Stimulated activated naive CD8-positive, alpha-beta T cell treated with anti-CD3 and anti-CD28 coated beads, Interleukin-15, amount 100 ng/mL, for 72 hours (primary cell): Measurements from ENCODE around the gene LNP1.
"Not testable (repeated sequence)": the region's sequence is repeated elsewhere in the genome, so short reads cannot be mapped to it uniquely, and the experiment has no call there.

ENCODE experiments used
- ATAC-seq: fragments of 150-1000 bp; cut with Tn5 transposase; 2 replicates; pipeline ENCODE4 v1.10.0; 2021; ENCODE audit warnings: mild to moderate bottlenecking, moderate library complexity
- DNase-seq, 2 donors: peaks; one replicate each; pipeline ENCODE4 v3.0.0; 2021 to 2022
- H3K27ac Mint-ChIP-seq, 2 donors: one replicate each; pipeline ENCODE4 v1.8.0; 2022; ENCODE audit warnings: mild to moderate bottlenecking in 2 of 2, mixed read lengths in 2 of 2, moderate library complexity in 2 of 2
- H3K27me3 Mint-ChIP-seq: one replicate; pipeline ENCODE4 v1.8.0; 2022; ENCODE audit warnings: mixed read lengths
- H3K4me1 Mint-ChIP-seq: one replicate; pipeline ENCODE4 v1.8.0; 2022; ENCODE audit warnings: mild to moderate bottlenecking, mixed read lengths
- H3K4me3 Mint-ChIP-seq, 2 donors: one replicate each; pipeline ENCODE4 v1.8.0; 2022; ENCODE audit warnings: mild to moderate bottlenecking in 2 of 2, mixed read lengths in 2 of 2, moderate library complexity in 1 of 2
- H3K9me3 Mint-ChIP-seq, 2 donors: one replicate each; pipeline ENCODE4 v1.8.0; 2022; ENCODE audit warnings: mixed read lengths in 2 of 2

The LNP1 gene, protein sequence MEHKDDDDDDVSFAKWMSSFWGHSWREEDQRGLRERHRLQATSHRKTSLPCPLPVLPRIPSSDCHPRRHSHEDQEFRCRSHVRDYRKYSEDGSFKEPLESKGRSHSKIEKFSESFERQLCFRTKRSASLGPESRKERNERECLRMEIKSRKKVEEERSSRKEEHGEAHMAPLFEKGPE

DNA sequence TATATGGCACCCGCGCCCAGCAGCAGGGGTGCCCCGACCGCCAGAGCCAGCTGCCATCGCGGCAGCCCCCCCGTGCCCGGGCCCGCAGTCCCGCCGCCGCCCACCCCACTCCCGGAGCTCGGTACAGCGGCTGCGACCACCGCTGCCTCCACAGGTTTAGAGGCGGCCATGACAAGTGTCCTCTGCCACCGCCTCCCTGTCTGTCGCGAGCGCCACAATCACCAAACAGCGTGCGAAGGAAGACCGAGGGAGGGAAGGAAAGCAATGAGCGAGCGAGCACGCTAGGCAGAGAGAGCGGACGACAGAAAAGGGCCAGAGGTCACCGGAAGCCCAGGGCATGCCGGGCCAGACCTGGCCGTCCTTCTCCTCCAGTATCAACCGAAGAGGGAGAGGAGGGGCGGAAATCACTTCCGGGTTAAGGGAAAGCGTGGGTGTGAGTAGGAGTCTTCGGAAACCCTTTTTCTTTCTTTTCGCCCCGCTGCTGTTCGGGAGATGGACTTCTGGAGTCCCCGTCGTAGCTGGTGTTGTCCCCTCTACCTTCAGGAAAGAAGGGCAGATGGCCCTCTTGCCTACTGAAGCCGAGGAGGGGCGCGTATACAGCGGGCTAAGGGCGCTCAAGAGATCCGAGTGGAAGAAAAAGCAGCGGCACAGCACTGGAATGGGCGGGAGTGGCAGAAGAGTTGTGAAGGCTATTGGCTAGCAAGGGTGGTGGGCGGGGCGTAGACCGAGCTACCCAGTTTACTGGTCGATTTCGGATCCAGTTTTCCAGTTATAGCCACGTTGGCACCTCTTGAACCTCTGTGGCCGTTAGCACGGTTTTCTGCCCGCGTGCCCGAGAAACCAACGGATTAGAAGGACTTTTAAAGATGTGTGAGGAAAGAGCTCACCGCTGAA is at the start of gene LNP1, which contains the start of gene TOMM70:
LNP1 (plus strand) TSS at position 760 of the 894 bp plus-strand sequence. CDS start 28,191 bp downstream, outside the sequence.
TOMM70 (minus strand) TSS at position 310 of the 894 bp plus-strand sequence; CDS start at position 170, 140 bp downstream.
- peaks cover 64% of the 10 kb centered on the region for H3K4me1 Mint-ChIP-seq
- peak within 1 kb of the TSS; percentile 94 to 95 for H3K4me3 Mint-ChIP-seq
- peak; percentile 92 for ATAC-seq
- H3K27me3 Mint-ChIP-seq = no peaks in the 10 kb centered on the region
- no peaks in the 10 kb centered on the region for H3K9me3 Mint-ChIP-seq
- peak within 1 kb of the TSS; percentile 99 for H3K27ac Mint-ChIP-seq
- DNase-seq = peak; percentile 92 to 95

DNA sequence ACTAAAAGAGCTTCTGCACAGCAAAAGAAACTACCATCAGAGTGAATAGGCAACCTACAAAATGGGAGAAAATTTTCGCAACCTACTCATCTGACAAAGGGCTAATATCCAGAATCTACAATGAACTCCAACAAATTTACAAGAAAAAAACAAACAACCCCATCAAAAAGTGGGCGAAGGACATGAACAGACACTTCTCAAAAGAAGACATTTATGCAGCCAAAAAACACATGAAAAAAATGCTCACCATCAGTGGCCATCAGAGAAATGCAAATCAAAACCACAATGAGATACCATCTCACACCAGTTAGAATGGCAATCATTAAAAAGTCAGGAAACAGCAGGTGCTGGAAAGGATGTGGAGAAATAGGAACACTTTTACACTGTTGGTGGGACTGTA is 49.6 kb upstream of the LNP1 start:
- H3K27ac Mint-ChIP-seq, H3K9me3 Mint-ChIP-seq, H3K27me3 Mint-ChIP-seq, H3K4me1 Mint-ChIP-seq, DNase-seq, H3K4me3 Mint-ChIP-seq, ATAC-seq: not testable (repeated sequence)

DNA sequence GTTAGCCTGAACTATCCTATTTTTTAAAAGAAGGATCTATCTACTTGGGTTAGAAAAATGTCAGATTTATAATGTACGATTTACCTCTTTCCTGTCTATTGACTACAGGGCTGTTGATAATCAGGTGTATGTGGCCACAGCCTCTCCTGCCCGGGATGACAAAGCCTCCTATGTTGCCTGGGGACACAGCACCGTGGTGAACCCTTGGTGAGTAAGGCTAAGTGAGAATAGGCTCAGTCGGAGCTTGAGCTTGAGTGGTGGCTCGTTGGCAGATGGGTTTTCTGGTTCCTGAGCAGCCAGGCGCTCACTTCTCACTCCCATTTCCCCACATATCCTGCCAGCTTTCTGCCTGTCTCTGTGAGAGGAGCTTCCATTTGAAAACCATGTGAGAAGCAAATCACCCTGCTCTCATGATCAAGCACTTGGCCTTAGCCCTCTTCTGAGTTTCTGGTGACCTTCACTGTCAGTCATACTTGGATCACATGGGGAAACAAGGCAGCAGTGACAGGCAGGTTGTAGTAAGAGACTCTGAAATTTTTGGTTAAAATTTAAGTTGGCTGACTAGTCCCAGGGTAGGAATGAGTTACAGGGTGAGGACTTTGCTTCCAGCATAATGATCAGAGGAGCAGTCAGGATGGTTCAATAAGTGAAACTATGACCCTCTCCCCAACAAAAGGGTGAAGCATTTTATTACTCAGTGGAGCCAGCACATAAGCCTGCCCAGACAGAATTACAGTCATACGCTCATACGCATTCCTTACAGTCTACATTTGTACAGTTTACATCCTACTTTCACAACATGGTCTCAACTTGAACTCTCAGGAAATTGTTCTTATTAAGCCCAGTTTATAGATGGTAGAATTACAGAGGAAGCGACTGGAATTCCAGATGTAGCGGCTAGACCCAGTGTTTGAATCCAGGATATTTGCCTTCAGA is 48.8 kb upstream of the LNP1 start:
- DNase-seq (no peak), ATAC-seq (no peak)
- H3K9me3 Mint-ChIP-seq = no peaks in the 10 kb centered on the region
- H3K27ac Mint-ChIP-seq = no peak overlapping the region
- no peaks in the 10 kb centered on the region for H3K4me1 Mint-ChIP-seq
- H3K27me3 Mint-ChIP-seq = no peaks in the 10 kb centered on the region
- no peak overlapping the region for H3K4me3 Mint-ChIP-seq

DNA sequence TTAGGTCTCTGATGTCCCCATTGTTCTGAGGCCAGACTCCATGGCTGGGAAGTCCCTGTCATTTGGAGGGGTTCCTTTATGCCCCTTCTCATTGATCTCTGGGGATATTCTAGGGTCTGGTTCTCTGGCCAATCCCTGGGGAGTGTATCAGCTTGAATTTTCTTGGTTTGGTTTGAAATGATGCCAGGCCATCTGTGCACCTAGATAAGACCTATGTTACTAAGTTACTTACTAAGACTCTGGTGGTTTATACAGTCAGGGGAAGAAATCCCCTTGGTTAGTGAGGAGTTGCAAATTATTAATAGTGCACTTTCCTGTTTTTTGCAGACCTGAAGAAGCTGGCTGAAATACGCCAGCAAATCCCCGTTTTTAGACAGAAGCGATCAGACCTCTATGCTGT is 46.5 kb upstream of the LNP1 start:
- no peaks in the 10 kb centered on the region for H3K27me3 Mint-ChIP-seq
- no peaks in the 10 kb centered on the region for H3K4me1 Mint-ChIP-seq
- H3K9me3 Mint-ChIP-seq = no peaks in the 10 kb centered on the region
- ATAC-seq = no peak
- H3K27ac Mint-ChIP-seq = no peak overlapping the region
- no peak for DNase-seq
- H3K4me3 Mint-ChIP-seq = no peak overlapping the region

DNA sequence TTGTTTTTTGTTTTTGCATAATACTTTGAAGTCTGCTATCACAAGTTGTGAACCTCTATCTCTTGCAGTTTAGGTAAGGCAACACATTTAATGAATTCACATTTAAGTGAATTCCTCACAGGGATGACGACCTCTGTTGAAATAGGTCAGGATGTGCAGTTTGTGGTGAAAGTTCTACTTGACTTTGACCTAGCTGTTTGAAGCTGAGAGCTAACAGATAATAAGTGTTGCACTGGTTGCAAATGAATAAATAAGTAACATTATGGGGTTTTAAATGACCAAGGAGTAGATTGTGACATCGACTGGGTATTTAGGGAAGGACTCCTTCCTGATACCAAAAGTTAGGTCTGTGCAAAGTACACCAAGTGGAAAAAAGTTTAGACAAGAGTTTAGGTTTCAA is 42.9 kb upstream of the LNP1 start:
- H3K27ac Mint-ChIP-seq = peak overlapping the region in 1 of 2 donors; percentile 37
- no peaks in the 10 kb centered on the region for H3K4me1 Mint-ChIP-seq
- peaks cover 0 to 5% of the 10 kb centered on the region in 2 donors for H3K9me3 Mint-ChIP-seq
- no peak overlapping the region for H3K4me3 Mint-ChIP-seq
- DNase-seq (no peak), ATAC-seq (no peak)
- H3K27me3 Mint-ChIP-seq = no peaks in the 10 kb centered on the region

DNA sequence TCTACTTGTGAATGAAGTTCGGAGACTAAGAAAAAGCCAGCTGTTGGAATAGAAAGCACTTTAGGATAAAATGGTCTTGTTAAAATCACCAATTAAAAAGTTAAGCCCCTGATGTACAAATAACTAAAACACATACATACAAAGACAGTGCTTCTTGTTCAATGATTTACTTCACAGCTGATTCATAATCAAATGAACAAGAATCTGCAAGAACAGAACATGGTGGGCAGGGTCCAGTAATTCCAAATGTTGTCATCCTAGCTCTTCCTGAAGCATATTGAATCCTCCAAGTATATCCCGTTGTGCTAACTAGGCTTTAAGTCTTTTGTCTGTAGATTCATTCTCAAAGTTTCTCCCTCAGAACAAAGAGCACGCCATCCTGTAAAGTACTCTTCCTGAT is 42.3 kb upstream of the LNP1 start:
- H3K4me1 Mint-ChIP-seq = no peaks in the 10 kb centered on the region
- H3K27ac Mint-ChIP-seq = no peak overlapping the region
- no peak for DNase-seq
- peaks cover 0 to 5% of the 10 kb centered on the region in 2 donors for H3K9me3 Mint-ChIP-seq
- H3K27me3 Mint-ChIP-seq = no peaks in the 10 kb centered on the region
- H3K4me3 Mint-ChIP-seq = no peak overlapping the region
- ATAC-seq = no peak

DNA sequence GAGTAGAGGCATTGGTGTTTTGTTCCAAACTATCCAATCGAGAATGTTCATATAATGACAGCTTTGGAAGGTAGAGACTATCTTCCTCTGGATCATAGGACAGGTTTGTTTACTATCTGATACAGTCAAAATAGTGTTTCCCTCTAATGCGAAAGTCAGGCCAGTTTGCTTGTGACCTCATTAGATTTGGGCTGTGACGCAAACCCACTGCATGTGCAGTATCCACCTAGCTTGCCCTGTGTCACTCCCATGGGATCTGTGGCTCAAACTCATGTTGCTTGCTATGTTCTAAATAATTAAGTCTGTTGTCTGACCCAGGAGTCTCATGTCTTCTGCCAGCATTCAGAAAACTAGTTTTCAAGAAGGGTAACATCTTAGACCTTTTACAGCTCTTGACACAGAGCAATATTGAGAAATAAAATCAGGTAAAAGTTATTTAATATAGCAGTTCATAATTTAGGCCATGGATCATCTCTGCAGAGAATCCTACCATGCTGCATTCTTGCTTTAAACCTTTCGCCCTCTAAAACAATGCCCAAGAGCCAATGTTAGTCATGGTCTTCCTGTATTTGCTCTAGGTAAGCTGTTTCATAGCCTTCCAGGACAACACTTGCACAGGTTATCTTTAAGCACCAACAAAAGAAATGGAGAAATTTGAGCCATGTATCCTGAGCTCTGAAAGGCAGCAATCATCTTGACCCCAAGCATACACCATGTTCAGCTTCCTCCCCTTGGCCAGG is 40.4 kb upstream of the LNP1 start:
- Mint-ChIP-seq H3K4me1 (no peaks in the 10 kb centered on the region), H3K27me3 (no peaks in the 10 kb centered on the region), H3K27ac (no peak overlapping the region), H3K9me3 (peaks cover 0 to 5% of the 10 kb centered on the region in 2 donors), H3K4me3 (no peak overlapping the region)
- no peak for DNase-seq
- no peak for ATAC-seq

DNA sequence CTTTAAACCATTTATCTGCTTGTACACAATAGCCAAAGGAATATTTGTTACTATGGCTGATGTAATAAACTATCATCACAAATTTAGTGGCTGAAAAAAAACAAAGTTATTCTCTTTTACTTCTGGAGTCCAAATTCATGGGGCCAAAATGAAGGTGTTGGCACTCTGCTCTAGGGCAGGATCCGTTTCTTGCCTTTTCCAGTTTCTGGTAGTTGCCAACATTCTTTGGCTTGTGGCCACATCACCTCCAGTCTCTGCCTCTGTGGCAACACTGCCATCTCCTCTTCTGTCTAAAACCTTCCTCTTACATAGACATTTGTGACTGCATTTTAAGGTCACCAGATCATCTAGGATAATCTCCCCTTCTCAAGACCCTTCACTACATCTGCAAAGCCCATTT is 39.4 kb upstream of the LNP1 start:
- H3K27me3 Mint-ChIP-seq = no peaks in the 10 kb centered on the region
- ATAC-seq (no peak), DNase-seq (no peak)
- peak overlapping the region in 1 of 2 donors; percentile 62 for H3K27ac Mint-ChIP-seq
- H3K4me3 Mint-ChIP-seq = no peak overlapping the region
- no peaks in the 10 kb centered on the region for H3K4me1 Mint-ChIP-seq
- H3K9me3 Mint-ChIP-seq = peaks cover 0 to 5% of the 10 kb centered on the region in 2 donors

DNA sequence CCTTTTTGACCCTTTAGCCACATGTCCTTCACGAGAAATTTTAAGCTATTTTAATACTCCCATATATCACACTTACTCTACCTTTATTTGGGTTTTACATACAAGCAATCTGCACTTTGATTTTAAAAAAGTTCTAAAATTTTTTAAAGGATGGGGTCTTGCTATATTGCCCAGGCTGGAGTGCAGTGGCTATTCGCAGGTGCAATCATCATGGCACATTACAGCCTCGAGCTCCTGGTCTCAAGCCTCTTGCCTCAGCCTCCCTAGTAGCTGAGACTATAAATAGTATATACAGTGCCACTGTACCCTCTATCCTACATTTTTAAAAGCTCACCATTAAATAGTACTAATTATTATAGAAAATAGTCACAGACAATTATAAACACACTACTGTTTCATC is 36.9 kb upstream of the LNP1 start:
- Mint-ChIP-seq H3K4me1 (no peaks in the 10 kb centered on the region), H3K27ac (no peak overlapping the region), H3K9me3 (peaks cover 0 to 5% of the 10 kb centered on the region in 2 donors), H3K27me3 (no peaks in the 10 kb centered on the region), H3K4me3 (no peak overlapping the region)
- ATAC-seq (no peak), DNase-seq (no peak)

DNA sequence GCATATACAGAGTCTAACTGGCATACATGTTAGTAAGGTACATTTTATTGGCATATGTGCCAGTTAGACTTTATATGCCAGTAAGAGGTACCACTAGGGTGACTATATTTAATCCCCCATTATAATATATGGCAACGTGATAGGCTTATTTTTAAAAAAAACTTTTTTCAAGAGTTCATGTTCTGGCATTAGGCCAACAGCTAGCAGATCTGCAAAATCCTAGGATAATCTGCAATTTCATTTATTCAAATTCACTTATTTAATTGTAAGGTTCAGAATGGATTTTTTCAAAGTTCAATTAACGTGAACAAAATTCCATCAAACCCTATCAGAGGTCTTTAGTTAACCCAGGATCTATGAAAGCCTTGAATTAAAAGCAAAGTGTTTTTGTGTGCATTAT is 34.9 kb upstream of the LNP1 start:
- Mint-ChIP-seq H3K9me3 (peaks cover 0 to 5% of the 10 kb centered on the region in 2 donors), H3K4me3 (no peak overlapping the region), H3K27me3 (no peaks in the 10 kb centered on the region), H3K4me1 (no peaks in the 10 kb centered on the region), H3K27ac (no peak overlapping the region)
- DNase-seq (no peak), ATAC-seq (no peak)

DNA sequence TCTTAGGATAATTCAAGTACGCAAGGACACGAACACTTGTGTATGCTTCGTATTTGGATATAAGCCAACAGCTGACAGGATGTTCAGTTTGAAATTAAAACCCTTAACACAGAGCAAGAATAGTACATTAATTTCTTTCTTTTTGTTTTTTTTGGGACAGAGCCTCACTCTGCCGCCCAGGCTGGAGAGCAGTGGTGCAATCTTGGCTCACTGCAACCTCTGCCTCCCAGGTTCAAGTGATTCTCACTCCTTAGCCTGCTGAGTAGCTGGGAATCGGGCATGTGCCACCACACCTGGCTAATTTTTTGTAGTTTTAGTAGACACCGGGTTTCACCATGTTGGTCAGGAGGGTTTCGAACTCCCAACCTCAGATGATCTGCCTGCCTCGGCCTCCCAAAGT is 32.9 kb upstream of the LNP1 start:
- Mint-ChIP-seq H3K27ac (no peak overlapping the region), H3K9me3 (no peaks in the 10 kb centered on the region), H3K4me3 (no peak overlapping the region), H3K4me1 (no peaks in the 10 kb centered on the region), H3K27me3 (no peaks in the 10 kb centered on the region)
- ATAC-seq (no peak), DNase-seq (no peak)

DNA sequence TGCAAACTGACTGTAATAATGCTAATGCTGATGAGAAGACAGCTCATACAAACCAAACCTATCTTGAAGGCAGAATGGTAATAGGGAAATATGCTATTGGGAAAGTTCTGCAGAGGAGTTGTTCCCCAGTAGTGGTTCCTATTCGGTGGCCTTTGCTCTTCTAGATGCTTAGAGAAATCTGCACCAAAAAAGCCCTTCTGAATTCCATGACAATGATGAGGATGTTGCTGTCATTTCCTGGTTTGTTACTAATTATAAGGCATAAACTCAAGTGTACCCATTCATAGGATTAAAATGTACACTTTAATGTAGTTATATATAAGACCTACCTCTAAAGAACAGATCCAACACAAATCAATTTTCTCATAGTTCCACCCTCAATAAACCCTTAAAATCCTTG is 30.6 kb upstream of the LNP1 start:
- DNase-seq = no peak
- H3K4me1 Mint-ChIP-seq = no peaks in the 10 kb centered on the region
- H3K27me3 Mint-ChIP-seq = no peaks in the 10 kb centered on the region
- no peaks in the 10 kb centered on the region for H3K9me3 Mint-ChIP-seq
- no peak overlapping the region for H3K4me3 Mint-ChIP-seq
- no peak for ATAC-seq
- no peak overlapping the region for H3K27ac Mint-ChIP-seq

DNA sequence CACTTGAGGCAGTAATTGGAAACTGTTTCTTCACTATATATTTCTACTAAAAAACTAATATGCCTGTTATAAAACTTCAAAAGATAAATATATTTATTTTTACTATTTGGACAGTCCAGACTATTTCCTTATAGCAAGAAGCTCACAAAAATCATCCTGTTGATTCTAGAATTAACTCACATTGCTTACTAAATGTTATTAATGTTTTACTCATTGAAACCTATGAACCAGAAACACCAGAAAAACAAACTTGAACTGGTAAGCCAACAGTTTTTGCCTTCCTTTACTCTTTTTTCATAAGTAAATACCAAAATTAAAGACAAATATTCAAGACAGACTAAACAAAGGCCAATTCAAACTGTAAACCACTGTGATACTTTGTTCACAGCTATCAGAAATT is 26.8 kb upstream of the LNP1 start:
- no peaks in the 10 kb centered on the region for H3K9me3 Mint-ChIP-seq
- H3K4me1 Mint-ChIP-seq = no peaks in the 10 kb centered on the region
- no peak for ATAC-seq
- H3K27ac Mint-ChIP-seq = no peak overlapping the region
- H3K27me3 Mint-ChIP-seq = no peaks in the 10 kb centered on the region
- no peak for DNase-seq
- H3K4me3 Mint-ChIP-seq = no peak overlapping the region

DNA sequence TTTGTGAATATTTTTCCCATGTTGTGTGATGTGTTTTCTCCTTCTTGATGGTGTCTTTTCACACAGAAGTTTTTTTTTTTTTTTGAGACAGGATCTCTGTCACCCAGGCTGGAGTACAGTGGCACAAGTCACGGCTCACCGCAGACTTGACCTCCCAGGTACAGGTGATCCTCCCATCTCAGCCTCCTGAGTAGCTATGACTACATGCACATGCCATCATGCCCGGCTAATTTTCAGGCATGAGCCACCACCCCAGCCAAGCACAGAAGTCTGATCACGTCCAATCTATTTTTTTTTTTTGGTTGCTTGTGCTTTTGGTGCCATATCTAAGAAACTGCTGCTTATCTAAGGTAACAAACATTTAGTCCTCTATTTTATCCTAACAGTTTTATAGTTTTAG is 25.0 kb upstream of the LNP1 start:
- ATAC-seq (no peak), DNase-seq (no peak)
- no peaks in the 10 kb centered on the region for H3K9me3 Mint-ChIP-seq
- no peak overlapping the region for H3K4me3 Mint-ChIP-seq
- no peaks in the 10 kb centered on the region for H3K27me3 Mint-ChIP-seq
- no peaks in the 10 kb centered on the region for H3K4me1 Mint-ChIP-seq
- H3K27ac Mint-ChIP-seq = peak overlapping the region in 1 of 2 donors; percentile 88
